B cell (primary cell): ENCODE measurements around the gene SPG7. TPM values are rescaled to one million over a fixed set of nuclear protein-coding genes. Genes with fewer than 3 reads are reported as not detected.

Source experiments
- ATAC-seq: fragments of 200-7000 bp; cut with Tn5 transposase; one replicate; pipeline ENCODE4 v1.10.0; 2021; ENCODE audit warnings: low read depth, mild to moderate bottlenecking, moderate number of reproducible peaks, moderate library complexity
- CTCF ChIA-PET: fragments of 350-600 bp; sonication (Branson Sonifier 250); formaldehyde crosslinking; loops from one replicate; lab custom pipeline; 2021; ENCODE audit warnings: antibody characterized with exemption, inconsistent platforms; lab: Charles Lee
- POLR2A ChIA-PET: fragments of 350-600 bp; sonication (Branson Sonifier 250); formaldehyde crosslinking; loops from one replicate; lab custom pipeline; 2021; ENCODE audit warnings: antibody characterized with exemption; lab: Charles Lee
- DNase-seq: peaks from one replicate; pipeline ENCODE4 v3.0.0; 2013
- H2AFZ ChIP-seq: 2 replicates; pipeline ENCODE4 v1.6.1; 2012; ENCODE audit warnings: mild to moderate bottlenecking, low read depth, low read length; ENCODE audit not compliant: insufficient read depth, poor library complexity, severe bottlenecking
- H3K27ac ChIP-seq, 2 donors: 1 replicate in 1 of 2; 2 replicates in 1 of 2; pipeline ENCODE4 v1.5.1; 2012 to 2013; ENCODE audit warnings: low read length in 2 of 2, mild to moderate bottlenecking in 2 of 2, moderate library complexity in 1 of 2
- H3K27me3 ChIP-seq, 4 experiments: fragments of 200-600 bp in 1 of 4; sonication (generic) in 1 of 4; replicated peaks in 1 of 4; 1 replicate in 2 of 4; 2 replicates in 2 of 4; pipeline versions ENCODE4 v1.6.1 to v1.7.0; 2013 to 2016; ENCODE audit warnings: low read length in 3 of 4, mild to moderate bottlenecking in 2 of 4, mixed read lengths in 1 of 4, moderate library complexity in 1 of 4; ENCODE audit not compliant: insufficient read depth in 4 of 4, control insufficient read depth in 3 of 4; ENCODE audit errors: control extremely low read depth in 1 of 4
- H3K36me3 ChIP-seq, 2 experiments: replicated peaks in 1 of 2; 1 replicate in 1 of 2; 2 replicates in 1 of 2; pipeline versions ENCODE4 v1.6.1 to v1.7.1; 2013; ENCODE audit warnings: low read length in 1 of 2; ENCODE audit not compliant: insufficient read depth in 2 of 2, control insufficient read depth in 1 of 2; ENCODE audit errors: control extremely low read depth in 1 of 2, extremely low read depth in 1 of 2
- H3K4me1 ChIP-seq, 2 donors: fragments of 200-600 bp in 1 of 2; sonication (generic) in 1 of 2; 1 replicate in 1 of 2; 2 replicates in 1 of 2; pipeline versions ENCODE4 v1.5.1 to v1.6.1; 2013 to 2017; ENCODE audit warnings: low read length in 2 of 2; ENCODE audit not compliant: control insufficient read depth in 2 of 2, insufficient read depth in 2 of 2
- H3K4me2 ChIP-seq: replicated peaks from 2 replicates; pipeline ENCODE3; 2012; ENCODE audit warnings: mild to moderate bottlenecking, low read depth, low read length; ENCODE audit not compliant: poor library complexity, severe bottlenecking
- H3K4me3 ChIP-seq, 5 experiments: fragments of 200-600 bp in 1 of 5; sonication (generic) in 1 of 5; 1 replicate in 3 of 5; 2 replicates in 2 of 5; pipeline versions ENCODE4 v1.5.1 to v1.7.0; 2011 to 2016; ENCODE audit warnings: low read length in 4 of 5, mild to moderate bottlenecking in 4 of 5, low read depth in 2 of 5, control low read depth in 1 of 5, moderate library complexity in 1 of 5; ENCODE audit not compliant: insufficient read depth in 1 of 5; ENCODE audit errors: control extremely low read depth in 1 of 5, extremely low read depth in 1 of 5
- H3K79me2 ChIP-seq: fragments of 200-600 bp; sonication (generic); one replicate; pipeline ENCODE4 v1.6.0; 2016; ENCODE audit warnings: low read length; ENCODE audit not compliant: control insufficient read depth, insufficient read depth
- H3K9ac ChIP-seq: fragments of 200-600 bp; sonication (generic); 2 replicates; pipeline ENCODE4 v1.6.1; 2017; ENCODE audit warnings: mild to moderate bottlenecking, low read length, moderate library complexity
- H3K9me3 ChIP-seq, 3 donors: one replicate each; pipeline versions ENCODE4 v1.6.1 to v1.7.1; 2013; ENCODE audit warnings: low read length in 2 of 3; ENCODE audit not compliant: control insufficient read depth in 2 of 3, insufficient read depth in 1 of 3; ENCODE audit errors: control extremely low read depth in 1 of 3
- H4K20me1 ChIP-seq: 2 replicates; pipeline ENCODE4 v1.6.0; 2012; ENCODE audit warnings: mild to moderate bottlenecking, low read length; ENCODE audit not compliant: insufficient read depth, control insufficient read depth, poor library complexity, severe bottlenecking
- H3K27ac Mint-ChIP-seq: one replicate; pipeline ENCODE4 v1.8.0; 2021; ENCODE audit warnings: mixed read lengths
- H3K27me3 Mint-ChIP-seq: one replicate; pipeline ENCODE4 v1.8.0; 2021; ENCODE audit warnings: mixed read lengths
- H3K4me1 Mint-ChIP-seq: one replicate; pipeline ENCODE4 v1.8.0; 2021; ENCODE audit warnings: mixed read lengths
- H3K4me3 Mint-ChIP-seq: one replicate; pipeline ENCODE4 v1.8.0; 2021; ENCODE audit warnings: mixed read lengths
- H3K9me3 Mint-ChIP-seq: one replicate; pipeline ENCODE4 v1.8.0; 2022; ENCODE audit warnings: mixed read lengths; ENCODE audit not compliant: insufficient read depth
- CTCF ChIP-seq: fragments of 200-600 bp; IDR thresholded peaks from one replicate; pipeline ENCODE4 v1.8.0; 2022; ENCODE audit warnings: antibody characterized with exemption, mild to moderate bottlenecking
- EZH2 ChIP-seq: IDR thresholded peaks from 2 replicates; pipeline ENCODE4 v1.6.1; 2012; ENCODE audit warnings: borderline replicate concordance, low read depth, mild to moderate bottlenecking, moderate library complexity, low read length; ENCODE audit not compliant: insufficient read depth, poor library complexity, severe bottlenecking
- WGBS: methylation state at CpG from one replicate; pipeline ENCODE4 v1.1.5; 2013; ENCODE audit warnings: missing lambda C conversion rate; ENCODE audit not compliant: insufficient coverage; 5-methylcytosine and 5-hydroxymethylcytosine counted together
- intact Hi-C: fragments of 100-400 bp; cut with micrococcal nuclease; formaldehyde crosslinking; loops from one replicate; pipeline ENCODE4 v1.10.0; 2022
- polyA plus RNA-seq: library from polyadenylated mRNA; depleted of rRNA; stranded (reverse); fragments of >200 nt; gene quantifications from 2 replicates; pipeline ENCODE4 v1.2.3, GENCODE V29; 2012
- total RNA-seq, 2 donors: library from RNA; stranded (reverse); fragments of 120-200 nt in 1 of 2; gene quantifications; 1 replicate in 1 of 2; 2 replicates in 1 of 2; pipeline versions ENCODE4 v1.2.3 to v1.2.4, GENCODE V29; 2013 to 2022

SPG7 gene
- total and polyA plus RNA-seq, 2 donors (not counting 1 experiment from before 2014, with no cell fraction given) = 146 to 157 TPM

GRCh38 chr16:89596061-89596689, 88.0 kb downstream of the SPG7 start:
- H3K27ac Mint-ChIP-seq = no peak overlapping the region
- Histone ChIP-seq H4K20me1 (no peaks in the 10 kb centered on the region), H3K36me3 (no peaks in the 10 kb centered on the region), H3K4me3 (no peak overlapping the region), H3K4me1 (no peaks in the 10 kb centered on the region), H3K9ac (no peak overlapping the region), H3K9me3 (no peaks in the 10 kb centered on the region), H3K27ac (no peak overlapping the region), H3K4me2 (no peak overlapping the region), H3K79me2 (no peaks in the 10 kb centered on the region), H2AFZ (no peak overlapping the region), H3K27me3 (no peaks in the 10 kb centered on the region)
- no peak for ATAC-seq
- H3K4me3 Mint-ChIP-seq = no peak overlapping the region
- ChIA-PET CTCF (no interaction called here), POLR2A (no interaction called here)
- intact Hi-C loops = no loop called here
- H3K27me3 Mint-ChIP-seq = no peaks in the 10 kb centered on the region
- 92% methylated on average over 25 of the region's 25 CpGs for WGBS
- no peak for DNase-seq
- no peaks in the 10 kb centered on the region for H3K9me3 Mint-ChIP-seq
- TF ChIP-seq CTCF (no peak), EZH2 (no peak)
- H3K4me1 Mint-ChIP-seq = no peaks in the 10 kb centered on the region

- Mint-ChIP-seq H3K4me3 (no peak overlapping the region), H3K9me3 (no peaks in the 10 kb centered on the region), H3K27ac (no peak overlapping the region), H3K4me1 (no peaks in the 10 kb centered on the region), H3K27me3 (no peaks in the 10 kb centered on the region)
- ChIA-PET POLR2A (no interaction called here), CTCF (no interaction called here)
- Histone ChIP-seq H4K20me1 (no peaks in the 10 kb centered on the region), H3K27ac (no peak overlapping the region), H3K4me3 (no peak overlapping the region), H2AFZ (no peak overlapping the region), H3K4me1 (peaks cover 0 to 2% of the 10 kb centered on the region in 2 donors), H3K27me3 (peaks cover 0 to 4% (median 0%) of the 10 kb centered on the region in 4 experiments), H3K9me3 (no peaks in the 10 kb centered on the region), H3K36me3 (no peaks in the 10 kb centered on the region), H3K4me2 (no peak overlapping the region), H3K79me2 (no peaks in the 10 kb centered on the region), H3K9ac (no peak overlapping the region)
- DNase-seq (no peak), ATAC-seq (no peak)
- intact Hi-C loops = no loop called here
- no peak for TF ChIP-seq CTCF
- no peak for TF ChIP-seq EZH2
- 91% methylated on average over 19 of the region's 19 CpGs for WGBS
Measured at GRCh38 chr16:89596957-89597649, 88.9 kb downstream of the SPG7 start.
